ENCODE results near the gene DGKG.

Gene DGKG

DNA sequence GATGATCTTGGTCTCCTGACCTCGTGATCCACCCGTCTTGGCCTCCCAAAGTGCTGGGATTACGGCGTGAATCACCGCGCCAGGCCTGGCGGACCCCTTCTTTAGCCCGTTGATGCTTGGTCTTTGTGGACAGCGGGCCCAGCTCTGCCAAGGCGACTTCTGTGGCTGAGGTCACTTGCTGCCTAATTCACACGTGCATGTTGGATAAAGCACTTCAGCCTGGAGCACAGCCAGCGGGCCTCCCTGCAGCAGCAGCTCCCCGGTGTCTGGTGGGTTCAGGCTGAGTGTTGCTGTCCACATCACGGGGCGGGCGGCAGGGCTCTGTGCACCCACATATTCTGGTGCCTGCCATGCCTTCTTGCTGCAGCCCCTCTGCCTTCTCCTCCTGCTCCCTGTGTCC lies 88.4 kb downstream of the DGKG start:
- DNase-seq (ENCODE audit: low spot score), result no peak

DNA sequence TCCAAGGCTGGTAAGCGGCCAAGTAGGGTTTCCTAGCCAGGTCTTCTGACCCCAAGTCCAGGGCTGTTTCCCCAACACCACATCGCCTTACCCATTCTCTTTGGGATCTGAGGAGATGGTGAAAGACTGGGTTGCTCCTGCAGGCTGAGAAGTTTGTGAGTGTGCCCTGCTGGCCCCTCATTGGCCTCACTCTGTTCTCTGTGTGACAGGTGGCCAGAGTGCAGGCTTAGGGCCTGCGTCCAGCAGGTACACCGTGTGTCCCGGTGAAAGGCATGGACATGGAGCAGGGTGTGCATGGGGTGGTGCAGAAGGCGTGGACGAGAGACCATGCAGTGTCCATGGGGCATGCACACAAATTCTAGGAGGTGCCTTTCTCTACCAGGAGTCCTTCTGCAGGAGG lies 91.3 kb downstream of the DGKG start:
- DNase-seq (ENCODE audit: low spot score), result no peak

DNA sequence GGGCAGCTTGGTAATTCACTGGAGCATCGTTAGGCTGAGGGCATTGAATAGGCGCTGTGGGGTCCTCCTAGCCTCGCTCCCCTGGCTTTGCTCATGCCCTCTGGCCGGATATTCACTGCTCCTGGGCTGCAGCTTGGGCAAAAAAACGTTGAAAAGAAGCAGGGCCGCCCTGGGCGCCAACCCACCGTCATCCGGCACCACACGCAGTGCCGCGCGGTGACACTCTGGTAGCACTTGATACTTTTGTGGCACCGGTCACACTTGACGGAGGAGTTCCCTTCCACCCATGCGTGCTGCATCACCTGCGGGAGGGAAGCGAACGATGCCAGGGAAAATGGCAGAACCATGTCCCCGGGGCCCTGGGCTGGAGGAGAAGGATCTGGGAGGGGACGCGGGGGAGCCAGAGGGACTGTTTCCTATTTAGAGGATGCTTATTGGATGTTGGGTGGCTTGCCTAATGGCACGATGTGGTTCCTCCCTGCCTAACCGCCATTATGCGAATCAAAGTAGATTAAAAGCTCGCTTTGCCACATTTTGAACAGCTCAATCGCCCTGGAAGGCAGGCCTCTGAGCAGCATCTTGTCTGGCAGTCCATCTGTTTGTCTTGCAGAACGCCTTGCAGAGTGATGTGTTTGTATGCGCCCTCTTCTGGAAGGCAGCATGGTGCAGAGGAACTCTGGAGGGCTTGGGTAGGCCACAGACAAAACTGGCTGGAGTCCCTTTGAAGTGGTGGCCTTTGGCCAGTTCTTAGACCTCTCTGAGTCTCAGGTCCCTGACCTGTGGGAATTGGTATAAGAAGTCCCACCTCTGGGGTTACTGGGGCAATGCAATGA lies 93.2 kb downstream of the DGKG start:
- DNase-seq (ENCODE audit: low spot score), result peak; percentile 30

DNA sequence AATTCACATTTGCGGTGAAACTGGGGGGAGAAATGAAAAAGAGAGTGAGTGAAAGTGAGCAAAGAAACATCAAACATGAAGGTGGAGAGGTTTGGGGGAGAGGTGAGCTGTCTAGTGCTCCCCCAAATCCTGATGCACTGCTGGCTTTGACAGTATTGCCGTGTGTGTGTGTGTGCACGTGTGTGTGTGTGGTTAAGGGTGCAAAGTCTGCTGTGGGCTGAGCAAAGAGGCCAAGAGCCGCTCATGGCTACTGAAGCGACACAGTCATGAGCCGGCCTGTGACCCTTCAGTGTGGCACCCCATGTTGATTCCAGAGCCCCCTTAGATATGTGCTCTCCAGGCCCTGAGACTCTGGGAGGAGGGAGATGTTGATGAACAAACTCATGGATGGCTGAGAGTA lies 94.3 kb downstream of the DGKG start:
- DNase-seq (ENCODE audit: low spot score), result no peak

DNA sequence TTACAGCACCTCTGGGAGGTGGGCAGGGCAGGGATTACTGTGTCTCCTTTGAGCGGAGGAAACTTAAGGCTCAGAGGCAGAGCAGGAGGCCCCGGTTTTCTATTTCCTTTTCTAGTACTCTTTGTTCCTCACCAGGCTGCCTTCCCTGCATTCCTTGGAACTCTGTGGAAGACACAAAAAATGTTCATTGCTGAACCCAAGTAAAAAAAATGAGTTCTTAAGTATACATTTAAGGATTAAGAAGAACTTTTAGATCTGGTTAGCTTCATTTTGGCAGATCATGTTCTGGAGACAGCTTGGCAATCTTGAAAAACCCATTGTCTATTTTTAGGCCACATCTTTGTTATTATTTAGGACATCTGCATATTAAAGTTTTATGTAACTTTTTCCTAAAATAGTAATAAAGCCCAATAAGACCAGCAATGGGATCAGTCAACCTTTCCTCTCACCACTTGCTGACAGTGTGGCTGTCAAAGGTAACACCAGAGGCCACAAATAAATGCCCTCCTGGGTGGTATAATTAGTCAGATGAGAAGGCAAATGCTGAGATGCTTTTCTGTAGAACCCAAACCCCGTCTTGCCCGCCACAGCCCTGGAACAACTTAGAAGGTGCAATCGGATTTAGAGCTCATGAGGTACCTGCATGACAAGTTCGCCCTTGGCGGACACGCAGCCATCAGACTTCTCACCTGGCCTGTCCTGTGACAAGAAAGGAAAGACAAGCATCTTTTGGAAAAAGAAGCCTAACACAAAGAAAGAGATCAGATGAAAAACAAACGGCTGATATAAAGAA lies 97.2 kb downstream of the DGKG start:
- no peak for DNase-seq (ENCODE audit: low spot score)

- DNase-seq (ENCODE audit: low spot score), result peak; percentile 52
Observed at GRCh38 chr3:186261638-186262037, 100.4 kb downstream of the DGKG start.

DNA sequence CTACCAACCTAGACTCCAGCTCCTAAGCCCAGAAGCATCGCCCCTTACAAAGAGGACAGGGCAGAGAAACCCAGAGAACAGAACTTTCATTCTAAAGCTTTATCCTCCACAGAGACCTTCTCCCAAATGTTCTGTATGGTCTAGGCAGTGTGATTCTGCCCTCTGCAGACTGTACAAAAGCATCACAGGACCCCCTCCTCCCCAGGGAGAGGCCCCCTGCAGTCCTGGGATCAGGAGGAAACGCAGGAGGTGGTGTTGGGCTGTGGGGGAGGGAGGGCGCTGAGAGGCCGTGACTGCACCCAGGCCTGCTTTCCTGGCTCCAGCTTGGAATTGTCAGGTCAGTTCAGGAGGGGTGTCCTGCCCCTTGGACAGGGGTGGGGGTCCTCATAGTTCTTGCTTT lies 101.3 kb downstream of the DGKG start:
- DNase-seq (ENCODE audit: low spot score), result no peak

- DNase-seq (ENCODE audit: low spot score), result peak; percentile 78
Observed at GRCh38 chr3:186259612-186260383, 102.2 kb downstream of the DGKG start.

DNA sequence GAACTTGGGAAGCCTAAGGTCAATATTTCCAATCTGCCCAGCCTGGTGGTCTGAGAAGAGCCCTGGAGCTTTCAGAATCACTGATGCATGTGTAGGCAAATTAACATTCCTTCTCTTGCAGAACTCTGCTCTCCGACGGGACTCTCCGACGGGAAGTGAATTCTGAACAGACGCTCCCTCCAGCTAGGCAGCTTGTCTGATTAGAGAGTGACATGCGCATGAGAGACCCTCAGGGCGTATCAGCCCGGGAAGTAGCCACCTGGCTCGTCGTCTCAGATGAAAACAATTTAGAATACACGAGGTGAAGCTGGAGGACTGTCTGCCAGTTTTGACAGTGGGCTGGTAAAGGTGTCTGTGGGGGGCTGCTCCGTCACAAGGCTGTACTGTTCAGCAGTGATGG lies 103.1 kb downstream of the DGKG start:
- DNase-seq (ENCODE audit: low spot score), result no peak

- no peak for DNase-seq (ENCODE audit: low spot score)
Observed at GRCh38 chr3:186257866-186258265, 104.2 kb downstream of the DGKG start.

DNA sequence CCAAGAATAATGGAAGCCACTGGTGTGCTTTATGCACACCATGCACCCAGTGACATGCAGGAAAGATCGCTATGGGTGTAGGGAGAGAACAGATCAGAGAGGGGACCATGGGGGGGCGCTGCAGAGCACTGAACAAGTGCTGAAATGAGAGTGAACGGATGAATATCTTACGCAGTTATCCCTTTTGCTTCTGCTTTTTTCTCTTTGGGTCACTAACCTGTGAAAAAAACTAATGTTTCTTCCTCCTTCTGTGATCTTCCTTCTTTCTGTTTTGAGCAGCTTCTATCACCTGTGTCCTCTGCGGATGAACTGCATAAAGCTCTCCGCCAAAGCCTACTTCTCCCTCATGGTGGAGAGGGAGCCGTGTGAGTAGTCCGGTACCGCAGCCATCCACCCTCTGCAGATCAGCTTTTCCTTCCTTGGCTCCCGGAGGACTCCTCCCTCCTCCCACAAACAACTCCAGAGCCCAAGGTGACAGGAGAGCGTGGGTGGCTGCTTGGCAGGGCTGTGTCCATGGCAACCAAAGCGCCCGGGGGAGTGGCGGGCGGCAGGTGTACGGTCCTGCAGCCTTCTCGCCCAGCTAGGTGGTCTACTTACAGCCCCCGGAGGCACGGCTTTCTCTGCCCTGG lies 106.2 kb downstream of the DGKG start:
- DNase-seq (ENCODE audit: low spot score), result peak; percentile 63

GRCh38 chr3:186254676-186255650 lies 107.1 kb downstream of the DGKG start:
- no peak for DNase-seq (ENCODE audit: low spot score)

DNA sequence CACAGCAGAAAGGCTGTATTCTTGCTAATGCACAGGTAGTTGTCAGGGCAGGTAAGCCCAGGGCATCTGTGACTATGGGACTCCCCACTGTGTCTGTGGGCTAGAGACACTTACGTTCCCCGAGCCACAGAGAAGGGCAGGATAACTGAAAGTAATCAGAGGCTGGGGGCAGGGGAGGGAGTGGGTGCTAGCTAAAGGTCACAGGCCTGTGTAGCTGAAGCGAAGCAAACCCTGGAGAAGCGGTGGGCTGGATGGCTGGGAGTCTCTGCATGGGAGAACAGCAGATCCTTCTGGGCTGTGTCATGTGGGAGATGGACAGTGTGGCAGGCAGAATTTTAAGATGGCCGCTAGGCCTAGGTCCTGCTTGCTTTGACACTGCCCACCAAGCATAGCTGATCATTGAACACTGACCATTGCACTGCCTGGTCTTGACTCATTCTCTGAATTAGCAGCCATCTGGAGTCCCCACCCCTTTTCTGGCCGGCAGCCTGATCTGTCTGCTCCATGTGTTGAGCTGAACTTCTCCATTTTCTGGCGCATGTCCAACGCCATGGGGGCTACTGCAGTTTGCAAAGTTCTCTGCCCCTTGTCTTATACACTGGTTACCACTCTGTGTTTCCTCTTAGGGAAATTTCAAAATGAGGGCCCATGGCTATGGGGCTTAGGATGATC lies 110.0 kb downstream of the DGKG start:
- DNase-seq (ENCODE audit: low spot score), result no peak

- DNase-seq (ENCODE audit: low spot score), result no peak
Observed at GRCh38 chr3:186248850-186249249, 113.2 kb downstream of the DGKG start.

- no peak for DNase-seq (ENCODE audit: low spot score)
Observed at GRCh38 chr3:186247821-186248814, 113.9 kb downstream of the DGKG start.

DNA sequence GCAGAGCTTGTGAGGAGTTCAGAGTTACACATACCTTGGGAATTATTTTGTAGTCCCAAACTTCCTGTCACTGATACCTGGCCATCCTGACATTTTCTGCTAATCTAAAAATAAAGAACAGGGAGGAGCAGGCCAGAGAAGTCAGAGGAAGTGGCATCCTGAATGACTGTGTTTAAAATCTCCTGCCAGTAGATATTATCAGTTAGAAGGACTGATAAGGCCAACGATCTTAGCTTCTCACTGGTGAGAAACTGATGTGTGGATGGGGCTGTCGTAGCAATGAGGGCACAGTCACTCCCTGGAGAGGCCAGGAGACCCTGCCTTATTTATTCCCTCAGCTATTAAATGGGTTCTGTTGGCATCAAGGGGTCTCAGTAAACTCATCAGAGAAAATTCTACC lies 115.1 kb downstream of the DGKG start:
- no peak for DNase-seq (ENCODE audit: low spot score)

DNA sequence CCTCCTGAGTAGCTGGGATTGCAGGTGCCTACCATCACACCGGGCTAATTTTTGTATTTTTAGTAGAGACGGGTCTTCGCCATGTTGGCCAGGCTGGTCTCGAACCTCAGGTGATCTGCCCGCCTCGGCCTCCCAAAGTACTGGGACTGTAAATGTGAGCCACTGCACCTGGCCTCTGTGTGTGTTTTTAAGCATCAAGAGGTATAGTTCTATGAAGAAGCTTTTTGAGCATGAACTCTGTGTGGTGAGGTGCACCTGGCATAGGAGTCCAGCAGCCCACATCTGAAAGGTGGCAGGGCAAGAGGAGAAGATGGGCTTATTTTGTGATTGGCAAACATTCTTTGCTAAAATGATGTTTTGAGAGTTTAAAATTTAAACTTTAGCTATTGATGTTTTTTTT lies 118.0 kb downstream of the DGKG start:
- DNase-seq (ENCODE audit: low spot score), result no peak

DNA sequence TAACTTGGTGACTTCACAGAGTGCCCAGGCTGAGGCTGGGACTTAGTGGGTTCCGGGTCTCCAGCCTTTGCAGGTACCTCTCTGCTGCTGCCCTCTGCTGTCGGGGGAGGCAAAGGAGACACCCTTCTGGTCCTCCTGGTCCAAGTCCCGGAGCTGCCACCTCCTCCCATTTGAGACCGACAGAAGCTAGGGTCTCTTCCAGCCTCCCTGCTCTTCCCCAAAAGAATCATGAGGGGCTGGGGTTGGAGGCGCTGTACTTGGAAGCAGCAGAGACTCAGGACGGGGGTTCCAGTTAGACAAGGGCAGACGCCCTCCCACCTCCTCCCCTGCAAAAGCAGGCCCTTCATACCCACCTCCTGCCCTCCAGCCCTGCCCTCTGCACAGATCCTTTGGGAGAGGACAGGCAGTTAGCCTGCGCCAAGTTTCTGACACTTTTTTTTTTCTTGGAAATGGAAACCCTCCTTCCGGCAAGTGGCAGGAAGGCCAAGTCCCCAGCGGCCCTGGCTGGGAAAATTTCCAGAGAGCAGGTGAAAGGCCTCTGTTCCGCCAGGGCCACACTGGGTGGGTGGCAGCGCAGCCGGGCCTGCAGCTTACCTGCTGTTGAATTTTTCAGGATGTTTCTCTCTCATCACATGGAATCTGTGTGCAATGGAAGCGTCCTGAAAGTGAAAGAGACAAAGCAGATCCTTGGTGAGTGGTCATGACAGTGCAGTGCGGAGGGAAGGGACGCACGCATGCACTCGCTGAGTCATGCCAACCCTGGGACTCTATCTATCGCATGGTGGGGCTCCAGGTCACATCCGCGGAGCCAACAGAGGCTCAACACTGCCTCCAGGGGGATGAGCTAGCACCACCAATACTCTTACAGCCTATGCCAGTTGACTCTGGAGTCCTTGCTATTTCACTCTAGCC lies 119.9 kb downstream of the DGKG start:
- DNase-seq (ENCODE audit: low spot score), result peak; percentile 72
